ENCODE data around the gene ZMYM2. TPM values are rescaled to one million over a fixed set of nuclear protein-coding genes. Genes with fewer than 3 reads are reported as not detected.

The ZMYM2 gene
- total RNA-seq, 1 experiment from 2014 or later, result 159 TPM

DNA sequence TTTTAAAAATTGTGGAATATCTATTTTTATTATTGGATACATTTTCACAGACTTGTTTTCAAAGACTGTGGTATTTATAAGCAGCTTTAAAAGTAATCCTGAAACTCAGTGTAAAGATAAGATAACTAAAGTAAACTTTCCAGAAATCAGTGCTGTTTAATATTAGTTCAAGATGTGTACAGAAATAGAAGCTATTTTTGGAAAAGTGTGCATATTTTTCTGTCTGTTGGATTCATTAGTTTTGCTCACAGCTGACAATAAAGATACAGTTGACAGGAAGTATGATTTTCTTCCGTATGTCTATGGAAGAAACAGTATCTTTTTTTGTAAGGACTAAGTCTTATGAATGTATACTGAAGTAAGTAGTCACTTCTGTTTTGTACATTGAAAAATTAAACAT is 116.4 kb downstream of the ZMYM2 start (continued):
- TF ChIP-seq RORB (CRISPR knock-in tag; IDR thresholded peaks at IDR 0.05), result no peak
- no peak for TF ChIP-seq NFATC4 (CRISPR knock-in tag; IDR thresholded peaks at IDR 0.05)

DNA sequence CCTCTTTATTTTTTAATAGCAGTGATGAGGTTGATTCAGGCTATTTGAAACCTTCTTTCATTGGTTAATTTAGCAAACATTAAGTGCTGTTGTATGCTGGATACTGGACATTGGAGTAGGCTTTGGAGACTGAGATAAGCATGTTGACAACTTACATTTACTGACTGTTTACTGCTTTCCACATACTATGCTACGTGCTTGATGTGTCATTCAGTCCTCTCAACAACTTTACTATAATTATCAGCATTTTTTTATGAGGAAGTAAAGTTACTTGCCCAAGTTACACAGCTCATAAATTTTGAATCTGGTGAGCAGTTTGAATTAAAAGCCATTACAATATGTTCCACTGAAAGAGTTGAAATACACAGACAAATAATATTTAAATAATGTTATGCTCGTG is 118.6 kb downstream of the ZMYM2 start:
- peaks cover 31% of the 10 kb centered on the region for H3K36me3 Mint-ChIP-seq
- no peak overlapping the region for H3K27ac Mint-ChIP-seq
- ChIA-PET POLR2A (no interaction called here), CTCF (interaction anchor here (0.9 kb wide), 1 partner anchor 51 kb away, joined by 3 read pairs; no protein-coding TSS in a partner anchor)
- H3K4me3 Mint-ChIP-seq, result no peak overlapping the region
- no peak for TF ChIP-seq HMGA2 (CRISPR knock-in tag; IDR thresholded peaks at IDR 0.05)
- no peak for TF ChIP-seq MYBL2 (CRISPR knock-in tag; IDR thresholded peaks at IDR 0.05)
- TF ChIP-seq, protein P1, sequence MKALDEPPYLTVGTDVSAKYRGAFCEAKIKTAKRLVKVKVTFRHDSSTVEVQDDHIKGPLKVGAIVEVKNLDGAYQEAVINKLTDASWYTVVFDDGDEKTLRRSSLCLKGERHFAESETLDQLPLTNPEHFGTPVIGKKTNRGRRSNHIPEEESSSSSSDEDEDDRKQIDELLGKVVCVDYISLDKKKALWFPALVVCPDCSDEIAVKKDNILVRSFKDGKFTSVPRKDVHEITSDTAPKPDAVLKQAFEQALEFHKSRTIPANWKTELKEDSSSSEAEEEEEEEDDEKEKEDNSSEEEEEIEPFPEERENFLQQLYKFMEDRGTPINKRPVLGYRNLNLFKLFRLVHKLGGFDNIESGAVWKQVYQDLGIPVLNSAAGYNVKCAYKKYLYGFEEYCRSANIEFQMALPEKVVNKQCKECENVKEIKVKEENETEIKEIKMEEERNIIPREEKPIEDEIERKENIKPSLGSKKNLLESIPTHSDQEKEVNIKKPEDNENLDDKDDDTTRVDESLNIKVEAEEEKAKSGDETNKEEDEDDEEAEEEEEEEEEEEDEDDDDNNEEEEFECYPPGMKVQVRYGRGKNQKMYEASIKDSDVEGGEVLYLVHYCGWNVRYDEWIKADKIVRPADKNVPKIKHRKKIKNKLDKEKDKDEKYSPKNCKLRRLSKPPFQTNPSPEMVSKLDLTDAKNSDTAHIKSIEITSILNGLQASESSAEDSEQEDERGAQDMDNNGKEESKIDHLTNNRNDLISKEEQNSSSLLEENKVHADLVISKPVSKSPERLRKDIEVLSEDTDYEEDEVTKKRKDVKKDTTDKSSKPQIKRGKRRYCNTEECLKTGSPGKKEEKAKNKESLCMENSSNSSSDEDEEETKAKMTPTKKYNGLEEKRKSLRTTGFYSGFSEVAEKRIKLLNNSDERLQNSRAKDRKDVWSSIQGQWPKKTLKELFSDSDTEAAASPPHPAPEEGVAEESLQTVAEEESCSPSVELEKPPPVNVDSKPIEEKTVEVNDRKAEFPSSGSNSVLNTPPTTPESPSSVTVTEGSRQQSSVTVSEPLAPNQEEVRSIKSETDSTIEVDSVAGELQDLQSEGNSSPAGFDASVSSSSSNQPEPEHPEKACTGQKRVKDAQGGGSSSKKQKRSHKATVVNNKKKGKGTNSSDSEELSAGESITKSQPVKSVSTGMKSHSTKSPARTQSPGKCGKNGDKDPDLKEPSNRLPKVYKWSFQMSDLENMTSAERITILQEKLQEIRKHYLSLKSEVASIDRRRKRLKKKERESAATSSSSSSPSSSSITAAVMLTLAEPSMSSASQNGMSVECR (CRISPR knock-in tag; IDR thresholded peaks at IDR 0.05; ENCODE audit: borderline replicate concordance), result no peak
- TF ChIP-seq FOXP1 (CRISPR knock-in tag; IDR thresholded peaks at IDR 0.05; ENCODE audit: borderline replicate concordance), result no peak
- TF ChIP-seq ZBTB21 (CRISPR knock-in tag; IDR thresholded peaks at IDR 0.05; ENCODE audit: borderline replicate concordance), result no peak
- TF ChIP-seq, protein P2, sequence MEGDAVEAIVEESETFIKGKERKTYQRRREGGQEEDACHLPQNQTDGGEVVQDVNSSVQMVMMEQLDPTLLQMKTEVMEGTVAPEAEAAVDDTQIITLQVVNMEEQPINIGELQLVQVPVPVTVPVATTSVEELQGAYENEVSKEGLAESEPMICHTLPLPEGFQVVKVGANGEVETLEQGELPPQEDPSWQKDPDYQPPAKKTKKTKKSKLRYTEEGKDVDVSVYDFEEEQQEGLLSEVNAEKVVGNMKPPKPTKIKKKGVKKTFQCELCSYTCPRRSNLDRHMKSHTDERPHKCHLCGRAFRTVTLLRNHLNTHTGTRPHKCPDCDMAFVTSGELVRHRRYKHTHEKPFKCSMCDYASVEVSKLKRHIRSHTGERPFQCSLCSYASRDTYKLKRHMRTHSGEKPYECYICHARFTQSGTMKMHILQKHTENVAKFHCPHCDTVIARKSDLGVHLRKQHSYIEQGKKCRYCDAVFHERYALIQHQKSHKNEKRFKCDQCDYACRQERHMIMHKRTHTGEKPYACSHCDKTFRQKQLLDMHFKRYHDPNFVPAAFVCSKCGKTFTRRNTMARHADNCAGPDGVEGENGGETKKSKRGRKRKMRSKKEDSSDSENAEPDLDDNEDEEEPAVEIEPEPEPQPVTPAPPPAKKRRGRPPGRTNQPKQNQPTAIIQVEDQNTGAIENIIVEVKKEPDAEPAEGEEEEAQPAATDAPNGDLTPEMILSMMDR (IDR thresholded peaks at IDR 0.05), result no peak
- TF ChIP-seq ZNF396 (CRISPR knock-in tag; IDR thresholded peaks at IDR 0.05; ENCODE audit: borderline replicate concordance), result no peak
- no peak for TF ChIP-seq RELA (CRISPR knock-in tag; IDR thresholded peaks at IDR 0.05; ENCODE audit: borderline replicate concordance)
- TF ChIP-seq ZNF317 (CRISPR knock-in tag; IDR thresholded peaks at IDR 0.05; ENCODE audit: borderline replicate concordance, low read depth), result no peak
- TF ChIP-seq, protein P3, sequence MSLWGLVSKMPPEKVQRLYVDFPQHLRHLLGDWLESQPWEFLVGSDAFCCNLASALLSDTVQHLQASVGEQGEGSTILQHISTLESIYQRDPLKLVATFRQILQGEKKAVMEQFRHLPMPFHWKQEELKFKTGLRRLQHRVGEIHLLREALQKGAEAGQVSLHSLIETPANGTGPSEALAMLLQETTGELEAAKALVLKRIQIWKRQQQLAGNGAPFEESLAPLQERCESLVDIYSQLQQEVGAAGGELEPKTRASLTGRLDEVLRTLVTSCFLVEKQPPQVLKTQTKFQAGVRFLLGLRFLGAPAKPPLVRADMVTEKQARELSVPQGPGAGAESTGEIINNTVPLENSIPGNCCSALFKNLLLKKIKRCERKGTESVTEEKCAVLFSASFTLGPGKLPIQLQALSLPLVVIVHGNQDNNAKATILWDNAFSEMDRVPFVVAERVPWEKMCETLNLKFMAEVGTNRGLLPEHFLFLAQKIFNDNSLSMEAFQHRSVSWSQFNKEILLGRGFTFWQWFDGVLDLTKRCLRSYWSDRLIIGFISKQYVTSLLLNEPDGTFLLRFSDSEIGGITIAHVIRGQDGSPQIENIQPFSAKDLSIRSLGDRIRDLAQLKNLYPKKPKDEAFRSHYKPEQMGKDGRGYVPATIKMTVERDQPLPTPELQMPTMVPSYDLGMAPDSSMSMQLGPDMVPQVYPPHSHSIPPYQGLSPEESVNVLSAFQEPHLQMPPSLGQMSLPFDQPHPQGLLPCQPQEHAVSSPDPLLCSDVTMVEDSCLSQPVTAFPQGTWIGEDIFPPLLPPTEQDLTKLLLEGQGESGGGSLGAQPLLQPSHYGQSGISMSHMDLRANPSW (CRISPR knock-in tag; conservative IDR thresholded peaks at IDR 0.05; ENCODE audit: low read depth), result no peak
- no peak for TF ChIP-seq SMAD3 (CRISPR knock-in tag; IDR thresholded peaks at IDR 0.05; ENCODE audit: borderline replicate concordance)
- no peak for TF ChIP-seq ZNF121 (CRISPR knock-in tag; IDR thresholded peaks at IDR 0.05)
- TF ChIP-seq ESRRA (CRISPR knock-in tag; IDR thresholded peaks at IDR 0.05; ENCODE audit: borderline replicate concordance), result no peak
- TF ChIP-seq, protein P4, sequence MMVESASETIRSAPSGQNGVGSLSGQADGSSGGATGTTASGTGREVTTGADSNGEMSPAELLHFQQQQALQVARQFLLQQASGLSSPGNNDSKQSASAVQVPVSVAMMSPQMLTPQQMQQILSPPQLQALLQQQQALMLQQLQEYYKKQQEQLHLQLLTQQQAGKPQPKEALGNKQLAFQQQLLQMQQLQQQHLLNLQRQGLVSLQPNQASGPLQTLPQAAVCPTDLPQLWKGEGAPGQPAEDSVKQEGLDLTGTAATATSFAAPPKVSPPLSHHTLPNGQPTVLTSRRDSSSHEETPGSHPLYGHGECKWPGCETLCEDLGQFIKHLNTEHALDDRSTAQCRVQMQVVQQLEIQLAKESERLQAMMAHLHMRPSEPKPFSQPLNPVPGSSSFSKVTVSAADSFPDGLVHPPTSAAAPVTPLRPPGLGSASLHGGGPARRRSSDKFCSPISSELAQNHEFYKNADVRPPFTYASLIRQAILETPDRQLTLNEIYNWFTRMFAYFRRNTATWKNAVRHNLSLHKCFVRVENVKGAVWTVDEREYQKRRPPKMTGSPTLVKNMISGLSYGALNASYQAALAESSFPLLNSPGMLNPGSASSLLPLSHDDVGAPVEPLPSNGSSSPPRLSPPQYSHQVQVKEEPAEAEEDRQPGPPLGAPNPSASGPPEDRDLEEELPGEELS (CRISPR knock-in tag; IDR thresholded peaks at IDR 0.05), result no peak
- TF ChIP-seq, protein P5, sequence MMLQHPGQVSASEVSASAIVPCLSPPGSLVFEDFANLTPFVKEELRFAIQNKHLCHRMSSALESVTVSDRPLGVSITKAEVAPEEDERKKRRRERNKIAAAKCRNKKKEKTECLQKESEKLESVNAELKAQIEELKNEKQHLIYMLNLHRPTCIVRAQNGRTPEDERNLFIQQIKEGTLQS (CRISPR knock-in tag; conservative IDR thresholded peaks at IDR 0.05), result no peak
- TF ChIP-seq, protein P6, sequence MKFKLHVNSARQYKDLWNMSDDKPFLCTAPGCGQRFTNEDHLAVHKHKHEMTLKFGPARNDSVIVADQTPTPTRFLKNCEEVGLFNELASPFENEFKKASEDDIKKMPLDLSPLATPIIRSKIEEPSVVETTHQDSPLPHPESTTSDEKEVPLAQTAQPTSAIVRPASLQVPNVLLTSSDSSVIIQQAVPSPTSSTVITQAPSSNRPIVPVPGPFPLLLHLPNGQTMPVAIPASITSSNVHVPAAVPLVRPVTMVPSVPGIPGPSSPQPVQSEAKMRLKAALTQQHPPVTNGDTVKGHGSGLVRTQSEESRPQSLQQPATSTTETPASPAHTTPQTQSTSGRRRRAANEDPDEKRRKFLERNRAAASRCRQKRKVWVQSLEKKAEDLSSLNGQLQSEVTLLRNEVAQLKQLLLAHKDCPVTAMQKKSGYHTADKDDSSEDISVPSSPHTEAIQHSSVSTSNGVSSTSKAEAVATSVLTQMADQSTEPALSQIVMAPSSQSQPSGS (CRISPR knock-in tag; IDR thresholded peaks at IDR 0.05; ENCODE audit: borderline replicate concordance, low read depth), result no peak
- H3K27me3 Mint-ChIP-seq (ENCODE audit: low read depth), result no peaks in the 10 kb centered on the region
- no peaks in the 10 kb centered on the region for H3K4me1 Mint-ChIP-seq
- ATAC-seq (no peak), DNase-seq (ENCODE audit: low spot score) (no peak)
- H3K9me3 Mint-ChIP-seq, result no peaks in the 10 kb centered on the region
